ENCODE data around the gene KRTAP10-2. TPM values are rescaled to one million over a fixed set of nuclear protein-coding genes. Genes with fewer than 3 reads are reported as not detected.
A peak's percentile ranks its signal among the peaks of the same experiment; 100 is the strongest.
"Not testable (repeated sequence)": the region's sequence is repeated elsewhere in the genome, so short reads cannot be mapped to it uniquely, and the experiment has no call there.

Gene KRTAP10-2
- total RNA-seq, 1 donor from 2014 or later: not detected

DNA sequence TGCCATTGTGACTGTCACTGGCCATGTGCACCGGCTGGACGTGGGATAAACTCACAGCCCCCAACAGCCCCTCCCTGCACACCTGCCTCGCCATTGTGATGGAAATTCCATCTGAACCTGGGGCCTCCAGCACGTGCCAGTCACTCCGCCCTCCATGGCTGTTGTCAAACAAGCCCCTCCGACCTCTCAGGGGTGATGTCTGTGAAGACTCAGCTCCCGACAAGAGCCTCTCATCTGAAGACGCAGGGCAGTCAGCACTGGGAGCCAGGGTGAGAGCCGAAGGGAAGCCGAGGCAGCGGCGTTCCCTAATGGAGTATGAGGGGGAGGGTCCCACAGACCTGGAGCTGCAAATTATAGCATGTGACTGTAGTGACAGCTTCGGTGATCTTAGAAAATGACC lies 1.4 kb upstream of the KRTAP10-2 start:
- Mint-ChIP-seq H3K4me1 (ENCODE audit: unreplicated experiment) (peaks cover 13% of the 10 kb centered on the region), H3K4me3 (ENCODE audit: unreplicated experiment) (no peak overlapping the region), H3K27me3 (ENCODE audit: unreplicated experiment) (peaks cover 2% of the 10 kb centered on the region), H3K36me3 (ENCODE audit: low read depth, unreplicated experiment) (peaks cover 2% of the 10 kb centered on the region), H3K9me3 (ENCODE audit: unreplicated experiment) (no peaks in the 10 kb centered on the region), H3K27ac (ENCODE audit: unreplicated experiment) (no peak overlapping the region)
- TF ChIP-seq, protein P1, sequence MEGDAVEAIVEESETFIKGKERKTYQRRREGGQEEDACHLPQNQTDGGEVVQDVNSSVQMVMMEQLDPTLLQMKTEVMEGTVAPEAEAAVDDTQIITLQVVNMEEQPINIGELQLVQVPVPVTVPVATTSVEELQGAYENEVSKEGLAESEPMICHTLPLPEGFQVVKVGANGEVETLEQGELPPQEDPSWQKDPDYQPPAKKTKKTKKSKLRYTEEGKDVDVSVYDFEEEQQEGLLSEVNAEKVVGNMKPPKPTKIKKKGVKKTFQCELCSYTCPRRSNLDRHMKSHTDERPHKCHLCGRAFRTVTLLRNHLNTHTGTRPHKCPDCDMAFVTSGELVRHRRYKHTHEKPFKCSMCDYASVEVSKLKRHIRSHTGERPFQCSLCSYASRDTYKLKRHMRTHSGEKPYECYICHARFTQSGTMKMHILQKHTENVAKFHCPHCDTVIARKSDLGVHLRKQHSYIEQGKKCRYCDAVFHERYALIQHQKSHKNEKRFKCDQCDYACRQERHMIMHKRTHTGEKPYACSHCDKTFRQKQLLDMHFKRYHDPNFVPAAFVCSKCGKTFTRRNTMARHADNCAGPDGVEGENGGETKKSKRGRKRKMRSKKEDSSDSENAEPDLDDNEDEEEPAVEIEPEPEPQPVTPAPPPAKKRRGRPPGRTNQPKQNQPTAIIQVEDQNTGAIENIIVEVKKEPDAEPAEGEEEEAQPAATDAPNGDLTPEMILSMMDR (IDR thresholded peaks at IDR 0.05; ENCODE audit: unreplicated experiment): no peak
- DNase-seq (ENCODE audit: low spot score): peak; percentile 1

DNA sequence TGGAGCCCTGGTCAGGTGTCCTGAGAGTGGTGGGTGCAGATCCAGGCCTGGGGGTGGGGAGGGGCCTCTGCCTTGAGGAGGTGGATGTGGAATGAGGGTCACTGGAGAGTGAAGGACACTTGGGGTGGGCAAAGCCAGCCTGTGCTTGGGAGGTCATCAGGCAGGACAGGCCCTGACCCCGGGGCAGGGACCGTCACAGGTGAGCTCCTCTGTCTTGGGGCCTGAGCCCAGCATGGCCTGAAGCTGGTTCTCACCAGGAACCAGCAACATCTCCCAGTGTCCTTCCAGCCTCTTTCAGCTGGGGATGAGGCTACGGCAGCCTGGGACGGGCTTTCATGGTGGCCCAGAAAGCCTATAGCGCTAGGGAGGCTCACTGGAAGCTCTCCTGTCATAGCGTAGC lies 831 bp upstream of the KRTAP10-2 start:
- H3K4me1 Mint-ChIP-seq (ENCODE audit: unreplicated experiment): peaks cover 17% of the 10 kb centered on the region
- H3K27ac Mint-ChIP-seq (ENCODE audit: unreplicated experiment): no peak overlapping the region
- peak; percentile 1 for DNase-seq (ENCODE audit: low spot score)
- no peaks in the 10 kb centered on the region for H3K9me3 Mint-ChIP-seq (ENCODE audit: unreplicated experiment)
- TF ChIP-seq, protein P1 (IDR thresholded peaks at IDR 0.05; ENCODE audit: unreplicated experiment): no peak
- no peak overlapping the region for H3K4me3 Mint-ChIP-seq (ENCODE audit: unreplicated experiment)
- peaks cover 3% of the 10 kb centered on the region for H3K36me3 Mint-ChIP-seq (ENCODE audit: low read depth, unreplicated experiment)
- peaks cover 2% of the 10 kb centered on the region for H3K27me3 Mint-ChIP-seq (ENCODE audit: unreplicated experiment)

DNA sequence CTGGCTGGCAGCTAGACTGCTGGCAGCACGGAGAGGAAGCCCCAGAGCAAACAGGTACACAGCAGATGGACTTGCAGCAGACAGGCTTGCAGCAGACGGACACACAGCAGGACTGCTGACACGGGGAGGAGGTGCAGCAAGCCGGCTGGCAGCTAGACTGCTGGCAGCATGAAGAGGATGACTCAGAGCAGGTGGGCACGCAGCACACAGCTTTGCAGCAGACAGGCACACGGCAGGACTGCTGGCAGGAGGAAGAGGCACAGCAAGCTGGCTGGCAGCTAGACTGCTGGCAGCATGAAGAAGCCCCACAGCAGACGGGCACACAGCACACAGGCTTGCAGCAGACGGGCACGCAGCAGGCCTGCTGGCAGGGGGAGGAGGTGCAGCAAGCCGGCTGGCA lies 498 bp downstream of the KRTAP10-2 start:
- Mint-ChIP-seq H3K9me3 (ENCODE audit: unreplicated experiment) (no peaks in the 10 kb centered on the region), H3K27me3 (ENCODE audit: unreplicated experiment) (peaks cover 2% of the 10 kb centered on the region), H3K36me3 (ENCODE audit: low read depth, unreplicated experiment) (peaks cover 10% of the 10 kb centered on the region), H3K4me3 (ENCODE audit: unreplicated experiment) (no peak overlapping the region), H3K4me1 (ENCODE audit: unreplicated experiment) (peaks cover 18% of the 10 kb centered on the region), H3K27ac (ENCODE audit: unreplicated experiment) (no peak overlapping the region)
- TF ChIP-seq, protein P1 (IDR thresholded peaks at IDR 0.05; ENCODE audit: unreplicated experiment): no peak
- DNase-seq (ENCODE audit: low spot score): no peak

DNA sequence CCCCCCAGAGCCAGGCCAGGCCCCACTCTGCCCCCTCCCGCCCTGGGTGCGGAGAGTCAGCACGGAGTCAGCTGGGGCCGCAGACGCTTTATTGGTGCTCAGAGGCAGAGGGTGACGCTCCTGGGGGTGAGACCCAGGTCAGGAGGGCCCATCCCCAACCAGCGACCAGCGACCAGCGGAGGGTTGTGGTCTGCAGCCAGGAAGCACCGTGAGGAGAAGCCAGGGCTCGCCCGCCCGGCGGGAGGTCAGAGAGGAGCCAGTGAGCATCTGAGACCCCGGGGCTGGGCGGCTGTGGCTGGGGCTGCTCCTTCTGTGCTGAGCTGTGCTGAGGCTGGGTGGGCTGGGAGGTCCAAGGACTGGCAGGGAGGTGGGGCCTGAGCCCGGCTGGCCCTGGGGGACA lies 1.0 kb downstream of the KRTAP10-2 start:
- H3K9me3 Mint-ChIP-seq (ENCODE audit: unreplicated experiment); H3K36me3 Mint-ChIP-seq (ENCODE audit: low read depth, unreplicated experiment); H3K27ac Mint-ChIP-seq (ENCODE audit: unreplicated experiment); H3K4me3 Mint-ChIP-seq (ENCODE audit: unreplicated experiment); H3K27me3 Mint-ChIP-seq (ENCODE audit: unreplicated experiment): not testable (repeated sequence)
- DNase-seq (ENCODE audit: low spot score): peak; percentile 2
- H3K4me1 Mint-ChIP-seq (ENCODE audit: unreplicated experiment): peaks cover 18% of the 10 kb centered on the region

DNA sequence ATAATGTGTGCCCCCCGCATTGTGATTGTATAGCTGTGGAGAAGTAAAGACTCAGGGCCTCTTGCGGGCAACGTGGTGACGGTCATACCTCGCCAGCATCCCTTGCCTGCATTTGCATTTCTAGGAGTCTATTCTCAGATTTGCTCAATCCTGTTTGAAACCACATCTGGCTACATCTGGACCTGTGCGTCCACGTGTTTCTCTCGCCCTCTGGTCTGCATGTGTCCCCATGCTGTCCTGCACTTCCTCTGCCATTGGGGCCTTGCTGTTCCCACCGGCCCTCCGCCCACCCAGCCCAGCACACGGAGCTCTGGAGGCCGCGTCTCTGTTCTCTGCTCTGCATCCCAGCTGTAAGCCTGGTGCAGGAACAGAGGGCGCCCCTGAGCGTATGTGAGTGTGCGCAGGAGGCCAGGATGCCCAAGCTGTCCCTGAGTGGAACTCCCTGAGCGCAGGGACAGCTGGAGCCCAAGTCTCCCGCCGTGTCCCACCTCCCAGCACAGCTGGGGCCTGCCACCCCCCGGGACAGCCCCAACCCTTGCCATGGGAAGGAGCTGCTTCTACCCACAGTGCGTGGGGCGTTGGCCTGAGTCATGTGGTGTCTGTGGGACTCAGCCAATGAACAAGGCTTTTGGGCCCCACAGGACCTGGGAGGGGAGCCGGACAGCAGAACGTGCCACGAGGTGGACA lies 1.6 kb downstream of the KRTAP10-2 start:
- H3K4me1 Mint-ChIP-seq (ENCODE audit: unreplicated experiment): peaks cover 18% of the 10 kb centered on the region
- DNase-seq (ENCODE audit: low spot score): no peak
- peaks cover 10% of the 10 kb centered on the region for H3K36me3 Mint-ChIP-seq (ENCODE audit: low read depth, unreplicated experiment)
- H3K27me3 Mint-ChIP-seq (ENCODE audit: unreplicated experiment): peaks cover 2% of the 10 kb centered on the region
- H3K9me3 Mint-ChIP-seq (ENCODE audit: unreplicated experiment): no peaks in the 10 kb centered on the region
- H3K4me3 Mint-ChIP-seq (ENCODE audit: unreplicated experiment): no peak overlapping the region
- H3K27ac Mint-ChIP-seq (ENCODE audit: unreplicated experiment): peak overlapping the region; percentile 36
- TF ChIP-seq, protein P1 (IDR thresholded peaks at IDR 0.05; ENCODE audit: unreplicated experiment): no peak

All from endothelial cell (in vitro differentiated cells).